HG03175 (cell line): ENCODE measurements around the gene PRR15L.

Experiments used
- ATAC-seq: cut with Tn5 transposase; IDR thresholded peaks from one replicate; pipeline ENCODE4 v1.9.1; 2021; ENCODE audit warnings: mild to moderate bottlenecking, moderate library complexity; ENCODE audit not compliant: unreplicated experiment

The PRR15L gene

DNA sequence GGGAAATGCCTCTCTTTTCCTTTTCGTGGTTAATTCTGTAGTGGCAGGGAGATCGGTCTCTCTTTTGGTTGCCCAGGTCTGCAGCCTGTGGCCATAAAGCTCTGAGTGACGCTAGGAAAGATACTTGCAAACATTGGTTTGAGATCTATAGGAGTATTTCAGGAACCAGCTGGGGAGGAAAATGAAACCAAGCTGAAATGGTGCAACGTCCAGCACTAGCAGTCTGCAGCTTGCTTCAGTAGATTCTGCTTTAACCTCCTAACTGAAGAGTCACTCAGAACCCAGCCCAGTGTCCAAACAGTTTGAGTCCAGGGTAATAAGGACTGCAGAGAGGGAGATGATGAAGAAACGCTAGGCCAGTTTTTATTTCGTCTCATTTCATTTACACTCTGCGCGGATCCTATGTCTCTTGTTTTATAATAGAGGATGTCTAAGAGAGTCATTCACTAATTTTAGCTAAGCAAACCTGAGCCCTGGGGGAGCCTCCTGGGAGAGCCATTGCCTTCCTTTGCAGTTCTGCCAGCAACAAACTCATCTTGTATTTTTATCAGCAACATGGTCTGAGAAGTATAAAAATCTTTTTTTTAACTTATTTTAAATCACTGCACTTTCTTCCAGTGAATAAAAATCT is 49.6 kb downstream of the PRR15L start:
- ATAC-seq, result no peak

DNA sequence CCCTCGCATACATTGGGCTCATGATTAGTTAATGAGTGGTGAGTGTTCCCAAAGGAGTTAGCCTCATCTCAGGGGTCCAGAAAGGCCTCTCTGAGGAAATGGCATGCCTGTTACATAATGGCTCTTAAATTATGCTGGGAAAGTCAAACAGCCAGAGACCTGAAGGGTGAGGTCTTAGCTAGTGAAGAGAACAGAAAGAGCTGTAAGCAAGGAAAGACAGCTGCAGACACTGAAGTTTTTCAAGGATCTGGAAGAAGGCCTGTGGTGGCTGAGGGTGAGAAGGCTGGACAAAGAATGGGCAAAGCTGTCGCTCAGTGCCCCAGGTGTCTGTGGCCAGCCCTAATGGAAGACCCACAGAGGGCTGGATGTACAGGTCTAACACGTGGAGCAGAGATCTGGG is 51.2 kb downstream of the PRR15L start:
- ATAC-seq, result no peak

DNA sequence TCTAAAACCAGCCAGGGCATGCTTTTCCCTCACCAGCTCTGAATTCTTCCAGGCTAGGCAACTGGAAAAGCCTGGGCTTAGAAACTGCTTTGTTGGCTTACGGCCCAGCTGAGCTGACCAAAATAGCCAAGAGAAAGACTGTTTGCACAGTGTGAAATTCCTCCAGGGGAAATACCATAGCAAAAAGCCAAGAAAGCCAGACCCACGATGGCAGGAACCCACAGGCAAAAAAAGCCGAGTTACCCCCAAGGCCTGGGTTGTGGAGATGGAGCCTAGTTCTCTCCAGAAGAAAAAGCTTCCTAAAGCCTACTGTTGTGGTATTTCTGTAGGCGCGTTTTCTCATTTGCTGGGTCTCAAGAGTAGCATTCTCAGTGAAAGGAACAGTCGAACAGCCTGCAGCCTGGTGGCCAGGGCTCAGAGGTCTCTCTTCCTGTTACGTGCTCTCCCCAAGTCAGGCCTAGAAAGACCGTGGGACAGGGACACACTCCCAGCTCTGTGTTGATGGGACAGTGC is 52.4 kb downstream of the PRR15L start:
- no peak for ATAC-seq

DNA sequence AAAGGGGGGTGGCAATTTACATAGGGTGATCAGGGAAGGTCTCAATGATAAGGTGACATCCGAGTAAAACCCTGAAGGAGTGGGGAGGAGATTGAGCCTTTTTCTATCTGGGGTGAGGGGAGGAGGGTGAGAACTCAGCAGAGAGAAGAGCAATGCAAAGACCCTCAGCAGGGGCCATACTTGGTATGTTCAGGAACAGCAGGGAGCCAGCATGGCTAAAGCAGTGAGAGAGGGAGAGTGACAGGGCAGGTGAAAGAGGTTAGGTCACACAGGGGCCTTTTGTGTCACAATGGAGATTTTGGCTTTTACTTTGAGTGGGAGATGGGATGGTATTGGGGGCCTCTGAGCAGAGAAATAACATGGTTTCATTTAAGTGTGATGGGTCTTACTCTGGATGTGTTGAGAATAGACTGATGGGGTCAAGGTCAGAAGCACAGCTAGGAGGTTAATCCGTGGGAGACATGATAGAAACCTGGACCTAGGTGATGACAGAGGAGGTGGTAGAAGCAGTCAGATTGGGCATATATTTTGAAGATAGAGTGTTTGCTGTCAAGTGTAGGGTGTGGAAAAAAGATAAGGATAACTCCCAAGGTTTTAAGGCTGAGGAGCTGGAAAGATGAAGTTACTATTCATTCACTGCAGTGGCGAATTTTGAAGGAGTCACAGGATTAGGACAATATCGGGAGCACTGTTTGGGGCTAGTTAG is 55.5 kb downstream of the PRR15L start:
- no peak for ATAC-seq
